Testis (tissue), 2 donors: ENCODE results near the gene OGFR.

Source experiments
- POLR2A ChIP-seq: fragments of 450-650 bp; IDR thresholded peaks from one replicate; pipeline ENCODE4 v1.6.1; 2017; ENCODE audit warnings: antibody characterized with exemption, mild to moderate bottlenecking, moderate library complexity
- TF ChIP-seq, protein P1 (sequence below), 3 experiments: fragments of 450-650 bp in 2 of 3; fragments of 200-600 bp in 1 of 3; sonication (generic) in 1 of 3; IDR thresholded peaks; one replicate each; pipeline ENCODE4 v1.5.1; 2016 to 2019; ENCODE audit warnings: antibody characterized with exemption in 3 of 3, mild to moderate bottlenecking in 2 of 3, moderate library complexity in 1 of 3

DNA sequence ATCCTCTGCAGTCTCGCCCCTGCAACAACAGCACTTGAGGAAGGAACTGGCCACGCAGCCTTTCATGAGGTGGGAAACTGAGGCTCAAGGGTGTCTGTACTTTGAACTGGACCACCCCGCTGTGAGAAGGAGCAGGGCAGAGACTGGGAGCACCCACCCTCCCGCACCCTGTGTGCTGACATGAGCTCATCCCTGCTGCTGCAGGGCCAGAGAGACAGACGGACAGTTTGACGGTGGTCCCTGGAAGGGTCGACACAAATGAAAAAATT, 25.3 kb upstream of the OGFR start:
- TF ChIP-seq, protein P1, sequence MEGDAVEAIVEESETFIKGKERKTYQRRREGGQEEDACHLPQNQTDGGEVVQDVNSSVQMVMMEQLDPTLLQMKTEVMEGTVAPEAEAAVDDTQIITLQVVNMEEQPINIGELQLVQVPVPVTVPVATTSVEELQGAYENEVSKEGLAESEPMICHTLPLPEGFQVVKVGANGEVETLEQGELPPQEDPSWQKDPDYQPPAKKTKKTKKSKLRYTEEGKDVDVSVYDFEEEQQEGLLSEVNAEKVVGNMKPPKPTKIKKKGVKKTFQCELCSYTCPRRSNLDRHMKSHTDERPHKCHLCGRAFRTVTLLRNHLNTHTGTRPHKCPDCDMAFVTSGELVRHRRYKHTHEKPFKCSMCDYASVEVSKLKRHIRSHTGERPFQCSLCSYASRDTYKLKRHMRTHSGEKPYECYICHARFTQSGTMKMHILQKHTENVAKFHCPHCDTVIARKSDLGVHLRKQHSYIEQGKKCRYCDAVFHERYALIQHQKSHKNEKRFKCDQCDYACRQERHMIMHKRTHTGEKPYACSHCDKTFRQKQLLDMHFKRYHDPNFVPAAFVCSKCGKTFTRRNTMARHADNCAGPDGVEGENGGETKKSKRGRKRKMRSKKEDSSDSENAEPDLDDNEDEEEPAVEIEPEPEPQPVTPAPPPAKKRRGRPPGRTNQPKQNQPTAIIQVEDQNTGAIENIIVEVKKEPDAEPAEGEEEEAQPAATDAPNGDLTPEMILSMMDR (IDR thresholded peaks at IDR 0.05) = no peak
- no peak for TF ChIP-seq POLR2A
